ENCODE results near the gene CCDC85A. TPM values are rescaled to one million over a fixed set of nuclear protein-coding genes. Genes with fewer than 3 reads are reported as not detected.

CCDC85A gene
- polyA plus RNA-seq, 1 donor from 2014 or later, result 24.7 TPM

DNA sequence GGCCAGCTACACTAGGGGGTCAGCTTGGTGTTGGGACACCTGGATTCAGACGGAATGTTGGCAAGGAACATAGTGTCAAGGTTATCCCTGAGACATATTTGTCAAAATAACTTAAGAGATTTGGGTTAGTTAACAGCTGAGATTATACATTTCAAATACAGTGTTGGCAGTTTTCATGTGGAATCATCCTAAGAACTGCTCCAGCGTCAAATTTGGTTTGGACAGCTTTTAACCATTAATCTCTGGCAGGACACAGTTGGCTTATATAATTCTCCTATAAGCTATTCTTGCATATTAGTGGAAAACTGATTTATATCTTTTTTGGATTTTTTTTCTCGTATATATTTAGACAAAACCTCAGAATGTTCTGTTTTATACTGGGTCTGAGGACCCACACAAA, 132.2 kb downstream of the CCDC85A start:
- Histone ChIP-seq H3F3A (ENCODE audit: insufficient read depth, low read length, poor library complexity, severe bottlenecking) (no peaks in the 10 kb centered on the region), H3K9me2 (ENCODE audit: insufficient read depth, low read length) (no peaks in the 10 kb centered on the region), H3K36me3 (ENCODE audit: insufficient read depth, low read length) (no peaks in the 10 kb centered on the region), H3K27ac (ENCODE audit: low read length) (no peak overlapping the region), H3K4me3 (ENCODE audit: low read length) (no peak overlapping the region), H3K9ac (ENCODE audit: low read length) (no peak overlapping the region), H3K27me3 (ENCODE audit: insufficient read depth, low read depth, low read length) (no peaks in the 10 kb centered on the region), H3K9me3 (ENCODE audit: low read length) (no peaks in the 10 kb centered on the region), H4K20me1 (ENCODE audit: insufficient read depth) (no peaks in the 10 kb centered on the region), H3K79me2 (replicated peaks; ENCODE audit: insufficient read depth, low read length) (no peaks in the 10 kb centered on the region), H3K4me2 (ENCODE audit: low read length) (no peak overlapping the region), H2AFZ (ENCODE audit: low read depth, low read length) (no peak overlapping the region)
- no peak for TF ChIP-seq POLR2AphosphoS5 (IDR thresholded peaks at IDR 0.05)
- TF ChIP-seq, protein P1, sequence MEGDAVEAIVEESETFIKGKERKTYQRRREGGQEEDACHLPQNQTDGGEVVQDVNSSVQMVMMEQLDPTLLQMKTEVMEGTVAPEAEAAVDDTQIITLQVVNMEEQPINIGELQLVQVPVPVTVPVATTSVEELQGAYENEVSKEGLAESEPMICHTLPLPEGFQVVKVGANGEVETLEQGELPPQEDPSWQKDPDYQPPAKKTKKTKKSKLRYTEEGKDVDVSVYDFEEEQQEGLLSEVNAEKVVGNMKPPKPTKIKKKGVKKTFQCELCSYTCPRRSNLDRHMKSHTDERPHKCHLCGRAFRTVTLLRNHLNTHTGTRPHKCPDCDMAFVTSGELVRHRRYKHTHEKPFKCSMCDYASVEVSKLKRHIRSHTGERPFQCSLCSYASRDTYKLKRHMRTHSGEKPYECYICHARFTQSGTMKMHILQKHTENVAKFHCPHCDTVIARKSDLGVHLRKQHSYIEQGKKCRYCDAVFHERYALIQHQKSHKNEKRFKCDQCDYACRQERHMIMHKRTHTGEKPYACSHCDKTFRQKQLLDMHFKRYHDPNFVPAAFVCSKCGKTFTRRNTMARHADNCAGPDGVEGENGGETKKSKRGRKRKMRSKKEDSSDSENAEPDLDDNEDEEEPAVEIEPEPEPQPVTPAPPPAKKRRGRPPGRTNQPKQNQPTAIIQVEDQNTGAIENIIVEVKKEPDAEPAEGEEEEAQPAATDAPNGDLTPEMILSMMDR (IDR thresholded peaks at IDR 0.05; ENCODE audit: poor library complexity, severe bottlenecking), result no peak
- no peak for TF ChIP-seq TAF1 (IDR thresholded peaks at IDR 0.05; ENCODE audit: low read depth)
- no peak for TF ChIP-seq MXI1 (conservative IDR thresholded peaks at IDR 0.05; ENCODE audit: poor library complexity, severe bottlenecking)
- TF ChIP-seq EP300 (conservative IDR thresholded peaks at IDR 0.05; ENCODE audit: poor library complexity, severe bottlenecking), result no peak
- no peak for TF ChIP-seq SMC3 (conservative IDR thresholded peaks at IDR 0.05; ENCODE audit: poor library complexity)
- TF ChIP-seq, protein P2, sequence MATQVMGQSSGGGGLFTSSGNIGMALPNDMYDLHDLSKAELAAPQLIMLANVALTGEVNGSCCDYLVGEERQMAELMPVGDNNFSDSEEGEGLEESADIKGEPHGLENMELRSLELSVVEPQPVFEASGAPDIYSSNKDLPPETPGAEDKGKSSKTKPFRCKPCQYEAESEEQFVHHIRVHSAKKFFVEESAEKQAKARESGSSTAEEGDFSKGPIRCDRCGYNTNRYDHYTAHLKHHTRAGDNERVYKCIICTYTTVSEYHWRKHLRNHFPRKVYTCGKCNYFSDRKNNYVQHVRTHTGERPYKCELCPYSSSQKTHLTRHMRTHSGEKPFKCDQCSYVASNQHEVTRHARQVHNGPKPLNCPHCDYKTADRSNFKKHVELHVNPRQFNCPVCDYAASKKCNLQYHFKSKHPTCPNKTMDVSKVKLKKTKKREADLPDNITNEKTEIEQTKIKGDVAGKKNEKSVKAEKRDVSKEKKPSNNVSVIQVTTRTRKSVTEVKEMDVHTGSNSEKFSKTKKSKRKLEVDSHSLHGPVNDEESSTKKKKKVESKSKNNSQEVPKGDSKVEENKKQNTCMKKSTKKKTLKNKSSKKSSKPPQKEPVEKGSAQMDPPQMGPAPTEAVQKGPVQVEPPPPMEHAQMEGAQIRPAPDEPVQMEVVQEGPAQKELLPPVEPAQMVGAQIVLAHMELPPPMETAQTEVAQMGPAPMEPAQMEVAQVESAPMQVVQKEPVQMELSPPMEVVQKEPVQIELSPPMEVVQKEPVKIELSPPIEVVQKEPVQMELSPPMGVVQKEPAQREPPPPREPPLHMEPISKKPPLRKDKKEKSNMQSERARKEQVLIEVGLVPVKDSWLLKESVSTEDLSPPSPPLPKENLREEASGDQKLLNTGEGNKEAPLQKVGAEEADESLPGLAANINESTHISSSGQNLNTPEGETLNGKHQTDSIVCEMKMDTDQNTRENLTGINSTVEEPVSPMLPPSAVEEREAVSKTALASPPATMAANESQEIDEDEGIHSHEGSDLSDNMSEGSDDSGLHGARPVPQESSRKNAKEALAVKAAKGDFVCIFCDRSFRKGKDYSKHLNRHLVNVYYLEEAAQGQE (IDR thresholded peaks at IDR 0.05; ENCODE audit: borderline replicate concordance), result no peak
- TF ChIP-seq EZH2 (IDR thresholded peaks at IDR 0.05; ENCODE audit: borderline replicate concordance, insufficient read depth, low read length, poor library complexity, severe bottlenecking), result no peak
- no peak for TF ChIP-seq RAD21 (conservative IDR thresholded peaks at IDR 0.05)

DNA sequence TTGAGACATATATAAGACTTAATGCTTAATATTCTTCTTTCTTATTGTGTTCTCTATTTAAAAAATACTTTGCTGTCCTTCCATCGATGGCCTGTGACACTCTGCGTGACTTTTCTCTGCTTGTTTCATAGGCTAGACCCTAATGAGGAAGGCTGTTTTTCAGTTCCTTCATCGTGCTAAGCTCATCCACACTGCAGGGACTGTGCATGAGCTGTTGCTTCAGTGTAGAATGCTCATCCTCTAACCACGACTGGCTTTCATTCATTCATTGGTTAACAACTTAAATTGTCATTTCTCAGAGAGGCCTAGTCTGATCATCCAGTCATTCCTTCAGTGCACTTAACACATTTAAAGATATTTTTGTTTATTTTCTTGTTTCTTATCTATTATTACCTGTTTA, 134.4 kb downstream of the CCDC85A start:
- Histone ChIP-seq H3K9me3 (ENCODE audit: low read length) (no peaks in the 10 kb centered on the region), H3K9ac (ENCODE audit: low read length) (no peak overlapping the region), H3K9me2 (ENCODE audit: insufficient read depth, low read length) (no peaks in the 10 kb centered on the region), H3F3A (ENCODE audit: insufficient read depth, low read length, poor library complexity, severe bottlenecking) (no peaks in the 10 kb centered on the region), H2AFZ (ENCODE audit: low read depth, low read length) (no peak overlapping the region), H3K4me2 (ENCODE audit: low read length) (no peak overlapping the region), H3K27me3 (ENCODE audit: insufficient read depth, low read depth, low read length) (no peaks in the 10 kb centered on the region), H3K36me3 (ENCODE audit: insufficient read depth, low read length) (no peaks in the 10 kb centered on the region), H3K4me3 (ENCODE audit: low read length) (no peak overlapping the region), H3K79me2 (replicated peaks; ENCODE audit: insufficient read depth, low read length) (no peaks in the 10 kb centered on the region), H3K27ac (ENCODE audit: low read length) (no peak overlapping the region), H4K20me1 (ENCODE audit: insufficient read depth) (no peaks in the 10 kb centered on the region)
- TF ChIP-seq POLR2AphosphoS5 (IDR thresholded peaks at IDR 0.05), result no peak
- TF ChIP-seq, protein P2 (IDR thresholded peaks at IDR 0.05; ENCODE audit: borderline replicate concordance), result no peak
- TF ChIP-seq EP300 (conservative IDR thresholded peaks at IDR 0.05; ENCODE audit: poor library complexity, severe bottlenecking), result no peak
